Upper lobe of left lung (tissue), 6 donors: ENCODE measurements around the gene EXOC2. TPM values are rescaled to one million over a fixed set of nuclear protein-coding genes. Genes with fewer than 3 reads are reported as not detected.

Experiments
- ATAC-seq, 2 donors: fragments of 200-7000 bp; cut with Tn5 transposase; one replicate each; pipeline ENCODE4 v1.9.1; 2022; ENCODE audit warnings: mild to moderate bottlenecking in 2 of 2, moderate library complexity in 2 of 2; ENCODE audit not compliant: low FRiP score in 2 of 2
- DNase-seq, 2 donors: peaks; one replicate each; pipeline ENCODE4 v3.0.0-alpha.2; 2019 to 2020
- H3K27ac ChIP-seq, 4 donors: fragments of 200-600 bp; sonication (generic); one replicate each; pipeline ENCODE4 v1.5.1; 2016 to 2019
- H3K27me3 ChIP-seq, 4 donors: fragments of 200-600 bp; sonication (generic); one replicate each; pipeline ENCODE4 v1.5.1; 2017 to 2019
- H3K36me3 ChIP-seq, 4 donors: fragments of 200-600 bp; sonication (generic); one replicate each; pipeline ENCODE4 v1.5.1; 2016 to 2019
- H3K4me1 ChIP-seq, 4 donors: fragments of 200-600 bp; sonication (generic); one replicate each; pipeline ENCODE4 v1.5.1; 2018 to 2019
- H3K4me3 ChIP-seq, 4 donors: fragments of 200-600 bp; sonication (generic); one replicate each; pipeline ENCODE4 v1.5.1; 2017 to 2019; ENCODE audit warnings: mild to moderate bottlenecking in 2 of 4, moderate library complexity in 1 of 4
- H3K9me3 ChIP-seq, 4 donors: fragments of 200-600 bp; sonication (generic); one replicate each; pipeline ENCODE4 v1.5.1; 2018 to 2019
- CTCF ChIP-seq, 6 experiments: fragments of 450-650 bp in 4 of 6; fragments of 200-600 bp in 2 of 6; sonication (generic) in 2 of 6; IDR thresholded peaks; one replicate each; pipeline ENCODE4 v1.5.1; 2016 to 2019; ENCODE audit warnings: antibody characterized with exemption in 6 of 6
- EP300 ChIP-seq, 4 donors: sonication (generic); formaldehyde crosslinking; IDR thresholded peaks; one replicate each; pipeline ENCODE4 v1.5.1; 2017; ENCODE audit warnings: antibody characterized with exemption in 4 of 4, control low read depth in 2 of 4
- POLR2A ChIP-seq, 4 donors: fragments of 450-650 bp; IDR thresholded peaks; one replicate each; pipeline ENCODE4 v1.5.1; 2016 to 2017; ENCODE audit warnings: antibody characterized with exemption in 4 of 4, mild to moderate bottlenecking in 2 of 4
- POLR2AphosphoS5 ChIP-seq, 2 donors: sonication (generic); formaldehyde crosslinking; IDR thresholded peaks; one replicate each; pipeline ENCODE4 v1.5.1; 2017; ENCODE audit warnings: antibody characterized with exemption in 2 of 2
- WGBS, 2 donors: methylation state at CpG; one replicate each; pipeline ENCODE4 v1.1.5; 2017 to 2018; 5-methylcytosine and 5-hydroxymethylcytosine counted together
- total RNA-seq, 6 donors: library from RNA; depleted of rRNA in 4 of 6; stranded (reverse); fragments of >200 nt in 4 of 6; gene quantifications; one replicate each; pipeline versions ENCODE4 v1.1.0 to v1.2.1, GENCODE V29; 2016 to 2021
- donor health status: DM: no; HTN: no; CAD: no; lungs with moderate emphysema.
- donor health status: DM: no; HTN: yes; CAD: no; lungs with severe emphysema.

The EXOC2 gene
- total RNA-seq, 6 donors from 2014 or later = 16.5 to 31.4 (median 24.4) TPM

GRCh38 chr6:456887-457286 is 236.1 kb downstream of the EXOC2 start:
- Histone ChIP-seq H3K36me3 (no peaks in the 10 kb centered on the region), H3K4me3 (no peak overlapping the region), H3K27ac (no peak overlapping the region), H3K9me3 (no peaks in the 10 kb centered on the region), H3K27me3 (no peaks in the 10 kb centered on the region), H3K4me1 (no peaks in the 10 kb centered on the region)
- no peak for DNase-seq
- 77 to 84% methylated on average over 4 of the region's 4 CpGs for WGBS, 2 donors
- no peak for ATAC-seq
- TF ChIP-seq CTCF (IDR thresholded peaks at IDR 0.05) (no peak), POLR2A (IDR thresholded peaks at IDR 0.05) (no peak), EP300 (IDR thresholded peaks at IDR 0.05) (no peak), POLR2AphosphoS5 (IDR thresholded peaks at IDR 0.05) (no peak)

GRCh38 chr6:456358-456867 is 236.5 kb downstream of the EXOC2 start:
- WGBS, 2 donors = 88 to 89% methylated on average over 5 of the region's 5 CpGs
- H3K4me1 ChIP-seq = no peaks in the 10 kb centered on the region
- ATAC-seq = no peak

GRCh38 chr6:455835-456234 is 237.1 kb downstream of the EXOC2 start:
- DNase-seq (no peak), ATAC-seq (no peak)
- WGBS, 2 donors = 95 to 96% methylated on average over 7 to 8 of the region's 8 CpGs
- Histone ChIP-seq H3K36me3 (no peaks in the 10 kb centered on the region), H3K27me3 (no peaks in the 10 kb centered on the region), H3K4me1 (no peaks in the 10 kb centered on the region), H3K27ac (no peak overlapping the region), H3K4me3 (no peak overlapping the region), H3K9me3 (no peaks in the 10 kb centered on the region)
- TF ChIP-seq POLR2AphosphoS5 (IDR thresholded peaks at IDR 0.05) = no peak
- TF ChIP-seq EP300 (IDR thresholded peaks at IDR 0.05) = no peak
- TF ChIP-seq CTCF (IDR thresholded peaks at IDR 0.05) = no peak
- no peak for TF ChIP-seq POLR2A (IDR thresholded peaks at IDR 0.05)

More at GRCh38 chr6:456358-456867, 236.5 kb downstream of the EXOC2 start:
- Histone ChIP-seq H3K9me3 (no peaks in the 10 kb centered on the region), H3K27me3 (no peaks in the 10 kb centered on the region), H3K27ac (no peak overlapping the region), H3K36me3 (no peaks in the 10 kb centered on the region), H3K4me3 (no peak overlapping the region)
- no peak for DNase-seq
- no peak for TF ChIP-seq POLR2A (IDR thresholded peaks at IDR 0.05)
- TF ChIP-seq POLR2AphosphoS5 (IDR thresholded peaks at IDR 0.05) = no peak
- no peak for TF ChIP-seq EP300 (IDR thresholded peaks at IDR 0.05)
- TF ChIP-seq CTCF (IDR thresholded peaks at IDR 0.05) = no peak

- no peak for TF ChIP-seq POLR2AphosphoS5 (IDR thresholded peaks at IDR 0.05)
- TF ChIP-seq CTCF (IDR thresholded peaks at IDR 0.05) = no peak
- no peak for TF ChIP-seq EP300 (IDR thresholded peaks at IDR 0.05)
- TF ChIP-seq POLR2A (IDR thresholded peaks at IDR 0.05) = no peak
- Histone ChIP-seq H3K27me3 (no peaks in the 10 kb centered on the region), H3K4me3 (no peak overlapping the region), H3K36me3 (no peaks in the 10 kb centered on the region), H3K4me1 (no peaks in the 10 kb centered on the region), H3K9me3 (no peaks in the 10 kb centered on the region), H3K27ac (no peak overlapping the region)
- WGBS, 2 donors = 86 to 90% methylated on average over 11 of the region's 11 CpGs
- DNase-seq = no peak
- no peak for ATAC-seq
Observed at GRCh38 chr6:455006-455585, 237.8 kb downstream of the EXOC2 start.
